Ectodermal cell (in vitro differentiated cells): ENCODE data around the gene CD209.
"Not testable (repeated sequence)": the region's sequence is repeated elsewhere in the genome, so short reads cannot be mapped to it uniquely, and the experiment has no call there.

Source experiments
- H3K27ac ChIP-seq: 2 replicates; pipeline ENCODE4 v1.7.0; 2013; ENCODE audit warnings: mild to moderate bottlenecking, low read depth, low read length; ENCODE audit not compliant: insufficient read depth, poor library complexity, severe bottlenecking
- H3K27me3 ChIP-seq: 2 replicates; pipeline ENCODE4 v1.7.0; 2013; ENCODE audit warnings: mild to moderate bottlenecking, low read length; ENCODE audit not compliant: insufficient read depth, control insufficient read depth, poor library complexity, severe bottlenecking
- H3K36me3 ChIP-seq: one replicate; pipeline ENCODE4 v1.7.0; 2013; ENCODE audit warnings: low read length; ENCODE audit not compliant: control insufficient read depth, insufficient read depth
- H3K4me1 ChIP-seq: one replicate; pipeline ENCODE4 v1.7.0; 2013; ENCODE audit warnings: low read length; ENCODE audit not compliant: control insufficient read depth, insufficient read depth
- H3K4me3 ChIP-seq: 2 replicates; pipeline ENCODE4 v1.7.0; 2013; ENCODE audit warnings: low read depth, low read length, control low read depth; ENCODE audit not compliant: insufficient read depth
- H3K9me3 ChIP-seq: 2 replicates; pipeline ENCODE4 v1.7.0; 2013; ENCODE audit warnings: mild to moderate bottlenecking, low read length, moderate library complexity; ENCODE audit not compliant: control insufficient read depth
- WGBS, 2 experiments: methylation state at CpG; one replicate each; pipeline ENCODE4 v1.1.7; 2013; ENCODE audit warnings: missing lambda C conversion rate in 2 of 2; 5-methylcytosine and 5-hydroxymethylcytosine counted together

CD209 gene

GRCh38 chr19:7771072-7771471 lies 23.7 kb upstream of the CD209 start:
- Histone ChIP-seq H3K4me3 (no peak overlapping the region), H3K36me3 (no peaks in the 10 kb centered on the region), H3K9me3 (no peaks in the 10 kb centered on the region), H3K27me3 (no peaks in the 10 kb centered on the region), H3K4me1 (no peaks in the 10 kb centered on the region), H3K27ac (no peak overlapping the region)
- 53 to 56% methylated on average over 8 of the region's 8 CpGs for WGBS, 2 experiments

GRCh38 chr19:7769171-7769570 lies 21.8 kb upstream of the CD209 start:
- Histone ChIP-seq H3K4me1 (no peaks in the 10 kb centered on the region), H3K4me3 (no peak overlapping the region), H3K36me3 (no peaks in the 10 kb centered on the region), H3K27ac (no peak overlapping the region), H3K27me3 (no peaks in the 10 kb centered on the region), H3K9me3 (no peaks in the 10 kb centered on the region)
- 78 to 87% methylated on average over 2 of the region's 2 CpGs for WGBS, 2 experiments

GRCh38 chr19:7767487-7767886 lies 20.2 kb upstream of the CD209 start:
- Histone ChIP-seq H3K4me3 (no peak overlapping the region), H3K27me3 (no peaks in the 10 kb centered on the region), H3K36me3 (no peaks in the 10 kb centered on the region), H3K9me3 (no peaks in the 10 kb centered on the region), H3K27ac (no peak overlapping the region), H3K4me1 (no peaks in the 10 kb centered on the region)
- WGBS, 2 experiments, result 74 to 81% methylated on average over 4 of the region's 4 CpGs

- Histone ChIP-seq H3K27me3 (no peaks in the 10 kb centered on the region), H3K4me1 (no peaks in the 10 kb centered on the region), H3K36me3 (no peaks in the 10 kb centered on the region), H3K9me3 (no peaks in the 10 kb centered on the region), H3K27ac (no peak overlapping the region), H3K4me3 (no peak overlapping the region)
- WGBS, 2 experiments, result 77 to 79% methylated on average over 11 of the region's 11 CpGs
These were observed 19.2 kb upstream of the CD209 start for GRCh38 chr19:7766535-7766934.

DNA sequence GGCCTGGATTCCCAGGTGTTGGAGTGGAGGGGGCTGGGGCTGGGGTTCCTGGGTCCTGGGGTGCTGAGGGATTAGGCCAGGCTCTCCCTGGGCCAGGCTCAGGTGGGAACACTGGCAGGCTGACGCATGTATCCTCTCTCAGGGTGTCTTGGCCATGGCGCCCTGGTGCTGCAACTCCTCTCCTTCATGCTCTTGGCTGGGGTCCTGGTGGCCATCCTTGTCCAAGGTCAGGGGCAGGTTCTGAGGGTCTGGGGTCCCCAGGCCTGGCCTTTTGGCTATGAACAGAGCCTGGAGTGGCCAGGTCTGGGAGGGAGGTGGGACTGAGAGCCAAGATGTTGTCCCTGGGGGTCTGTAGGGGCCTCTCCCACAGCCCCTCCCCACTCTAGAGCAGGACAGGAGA lies 17.7 kb upstream of the CD209 start:
- WGBS, 2 experiments, result 87 to 88% methylated on average over 2 of the region's 2 CpGs
- H3K27me3 ChIP-seq, H3K4me3 ChIP-seq, H3K4me1 ChIP-seq, H3K27ac ChIP-seq, H3K9me3 ChIP-seq, H3K36me3 ChIP-seq: not testable (repeated sequence)

DNA sequence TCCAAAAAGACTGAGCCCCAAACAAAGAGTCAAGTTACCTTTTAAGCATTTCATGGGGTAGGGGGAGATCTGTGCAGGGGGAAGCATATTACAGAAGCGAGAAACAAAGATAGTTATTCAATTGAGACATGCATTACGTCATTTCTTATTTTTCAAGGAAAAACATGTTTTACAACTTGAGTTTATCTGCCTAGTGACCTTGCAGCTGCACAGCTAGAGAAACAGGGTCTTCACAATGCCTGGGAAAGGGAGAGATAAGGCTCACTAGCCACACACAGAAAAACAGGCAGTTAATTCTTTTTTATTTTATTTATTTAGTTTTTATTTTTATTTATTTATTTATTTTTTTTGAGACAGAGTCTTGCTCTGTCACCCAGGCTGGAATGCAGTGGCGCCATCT lies 16.8 kb upstream of the CD209 start:
- not testable (repeated sequence) for H3K27ac ChIP-seq, H3K4me3 ChIP-seq
- 89 to 93% methylated on average over 3 of the region's 3 CpGs for WGBS, 2 experiments

DNA sequence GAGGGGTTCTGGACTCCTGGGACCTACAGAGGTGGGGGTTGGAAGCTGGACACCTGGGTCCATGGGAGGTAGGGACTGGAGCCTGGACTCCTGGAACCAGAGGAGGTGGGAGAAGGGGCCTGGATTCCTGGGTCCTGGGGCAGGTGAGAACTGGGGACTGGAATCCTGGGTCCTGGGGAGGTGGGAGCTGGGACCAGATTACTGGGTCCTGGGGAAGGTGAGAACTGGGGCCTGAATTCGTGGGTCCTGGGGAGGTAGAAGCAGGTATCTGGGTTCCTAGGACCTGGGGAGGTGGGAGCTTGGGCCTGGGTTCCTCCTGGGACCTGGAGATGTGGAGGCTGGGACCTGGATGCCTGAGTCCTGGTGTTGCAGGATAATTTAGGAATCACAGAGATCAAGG lies 16.4 kb upstream of the CD209 start:
- H3K4me3 ChIP-seq, result no peak overlapping the region
- 27 to 38% methylated on average over 1 of the region's 1 CpG for WGBS, 2 experiments
- no peaks in the 10 kb centered on the region for H3K36me3 ChIP-seq
- H3K27me3 ChIP-seq, result no peaks in the 10 kb centered on the region
- no peaks in the 10 kb centered on the region for H3K4me1 ChIP-seq
- H3K9me3 ChIP-seq, result peaks cover 3% of the 10 kb centered on the region
- no peak overlapping the region for H3K27ac ChIP-seq

More for the DNA sequence above, 16.8 kb upstream of the CD209 start:
- H3K9me3 ChIP-seq, H3K36me3 ChIP-seq, H3K4me1 ChIP-seq, H3K27me3 ChIP-seq: not testable (repeated sequence)

- no peaks in the 10 kb centered on the region for H3K36me3 ChIP-seq
- H3K27me3 ChIP-seq, result no peaks in the 10 kb centered on the region
- WGBS, 2 experiments, result 81 to 91% methylated on average over 8 of the region's 8 CpGs
- no peak within 1 kb of the TSS for H3K27ac ChIP-seq
- H3K4me1 ChIP-seq, result no peaks in the 10 kb centered on the region
- H3K4me3 ChIP-seq, result no peak within 1 kb of the TSS
- peaks cover 5% of the 10 kb centered on the region for H3K9me3 ChIP-seq
These were observed 15.5 kb upstream of the CD209 start, which contains the start of gene CLEC4M for GRCh38 chr19:7762719-7763293. CLEC4M (plus strand) TSS chr19:7763243; CDS start chr19:7763267, 24 bp downstream.

GRCh38 chr19:7759156-7759555 lies 11.8 kb upstream of the CD209 start:
- Histone ChIP-seq H3K4me3 (no peak overlapping the region), H3K27ac (no peak overlapping the region), H3K4me1 (no peaks in the 10 kb centered on the region), H3K9me3 (peaks cover 8% of the 10 kb centered on the region), H3K36me3 (no peaks in the 10 kb centered on the region), H3K27me3 (no peaks in the 10 kb centered on the region)
- WGBS, 2 experiments, result 78% methylated on average over 1 of the region's 1 CpG; no CpG with 5 or more reads in 1 of the 2 experiments

- H3K4me3 ChIP-seq, result no peak overlapping the region
- no peaks in the 10 kb centered on the region for H3K27me3 ChIP-seq
- no peaks in the 10 kb centered on the region for H3K36me3 ChIP-seq
- WGBS, 2 experiments, result 80 to 83% methylated on average over 3 of the region's 3 CpGs
- no peaks in the 10 kb centered on the region for H3K4me1 ChIP-seq
- H3K9me3 ChIP-seq, result peaks cover 8% of the 10 kb centered on the region
- no peak overlapping the region for H3K27ac ChIP-seq
These were observed 10.0 kb upstream of the CD209 start for GRCh38 chr19:7757358-7757757.

DNA sequence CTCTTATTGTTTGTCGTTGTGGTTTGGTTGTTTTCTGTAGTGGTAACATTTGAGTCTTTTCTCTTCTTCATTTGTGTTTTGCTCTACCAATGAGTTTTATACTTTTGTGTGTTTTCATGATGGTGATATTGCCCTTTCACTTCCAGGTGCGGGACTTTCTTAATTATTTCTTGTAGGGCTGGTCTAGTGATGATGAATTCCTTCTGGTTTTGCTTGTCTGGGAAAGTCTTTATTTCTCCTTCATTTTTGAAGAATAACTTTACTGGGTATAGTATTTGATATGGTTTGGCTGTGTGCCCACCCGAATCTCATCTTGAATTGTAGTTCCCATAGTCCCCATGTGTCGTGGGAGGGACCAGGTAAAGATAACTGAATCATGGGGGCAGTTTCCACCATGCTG lies 8.9 kb upstream of the CD209 start:
- H3K4me3 ChIP-seq, result no peak overlapping the region
- no peaks in the 10 kb centered on the region for H3K4me1 ChIP-seq
- no peaks in the 10 kb centered on the region for H3K36me3 ChIP-seq
- 16 to 23% methylated on average over 3 to 4 of the region's 4 CpGs for WGBS, 2 experiments
- no peak overlapping the region for H3K27ac ChIP-seq
- no peaks in the 10 kb centered on the region for H3K27me3 ChIP-seq
- H3K9me3 ChIP-seq, result peaks cover 8% of the 10 kb centered on the region
